ENCODE data around the gene FOXK2.

The FOXK2 gene

GRCh38 chr17:82590881-82591539 lies 71.5 kb downstream of the FOXK2 start:
- DNase-seq (ENCODE audit: low read depth) = no peak

GRCh38 chr17:82592289-82592766 lies 72.8 kb downstream of the FOXK2 start:
- DNase-seq (ENCODE audit: low read depth) = no peak

GRCh38 chr17:82592767-82593589 lies 73.4 kb downstream of the FOXK2 start:
- DNase-seq (ENCODE audit: low read depth) = no peak

GRCh38 chr17:82593590-82594087 lies 74.1 kb downstream of the FOXK2 start:
- no peak for DNase-seq (ENCODE audit: low read depth)

- no peak for DNase-seq (ENCODE audit: low read depth)
Measured at GRCh38 chr17:82594571-82594970, 75.0 kb downstream of the FOXK2 start.

GRCh38 chr17:82595893-82596292 lies 76.4 kb downstream of the FOXK2 start:
- no peak for DNase-seq (ENCODE audit: low read depth)

- DNase-seq (ENCODE audit: low read depth) = no peak
Measured at GRCh38 chr17:82596296-82596695, 76.8 kb downstream of the FOXK2 start.

GRCh38 chr17:82596837-82597672 lies 77.5 kb downstream of the FOXK2 start:
- no peak for DNase-seq (ENCODE audit: low read depth)

- no peak for DNase-seq (ENCODE audit: low read depth)
Measured at GRCh38 chr17:82598256-82599119, 79.0 kb downstream of the FOXK2 start.

- DNase-seq (ENCODE audit: low read depth) = no peak
Measured at GRCh38 chr17:82599674-82600661, 80.4 kb downstream of the FOXK2 start.

- DNase-seq (ENCODE audit: low read depth) = no peak
Measured at GRCh38 chr17:82600731-82601446, 81.4 kb downstream of the FOXK2 start.

GRCh38 chr17:82601447-82602000 lies 82.0 kb downstream of the FOXK2 start:
- no peak for DNase-seq (ENCODE audit: low read depth)

GRCh38 chr17:82602487-82602886 lies 83.0 kb downstream of the FOXK2 start:
- no peak for DNase-seq (ENCODE audit: low read depth)

- DNase-seq (ENCODE audit: low read depth) = no peak
Measured at GRCh38 chr17:82602986-82603710, 83.6 kb downstream of the FOXK2 start.

- DNase-seq (ENCODE audit: low read depth) = no peak
Measured at GRCh38 chr17:82603981-82604448, 84.5 kb downstream of the FOXK2 start.

- DNase-seq (ENCODE audit: low read depth) = no peak
Measured at GRCh38 chr17:82604532-82604931, 85.0 kb downstream of the FOXK2 start.

- DNase-seq (ENCODE audit: low read depth) = no peak
Measured at GRCh38 chr17:82605939-82606600, 86.5 kb downstream of the FOXK2 start.

- no peak for DNase-seq (ENCODE audit: low read depth)
Measured at GRCh38 chr17:82608816-82609215, 89.3 kb downstream of the FOXK2 start.
